ENCODE results near the gene BCLAF1. TPM values are rescaled to one million over a fixed set of nuclear protein-coding genes. Genes with fewer than 3 reads are reported as not detected.

BCLAF1 gene
- total and polyA plus RNA-seq, 9 of the 15 experiments (the other 6 are each of a cell fraction or from before 2014, with no cell fraction given), result 65.4 to 286 (median 165) TPM

GRCh38 chr6:136317021-136317694 is 27.5 kb upstream of the BCLAF1 start:
- in situ Hi-C loops (cut with MboI) (no loop called here), intact Hi-C loops (cut with micrococcal nuclease) (loop anchor here (1.0 to 10.0 kb wide), 7 partner anchors 28 to 812 kb away; partner anchors contain the start of gene BCLAF1)
- no peak overlapping the region for H3K4me3 ChIP-seq
- DNase-seq (ENCODE audit: extremely low read depth in 1 of 4, low spot score in 3 of 4) (peak; percentile 64 to 82 (median 67)), FAIRE-seq (peak; percentile 97), ATAC-seq (peak; percentile 91)
- CTCF ChIA-PET (ENCODE audit: low intra/inter-chr PET ratio), result interaction anchor here (0.6 to 1.5 kb wide), 5 partner anchors 108 to 865 kb away, joined by 3 to 4 read pairs (median 3); no protein-coding TSS in a partner anchor
- no peaks in the 10 kb centered on the region for H4K20me1 ChIP-seq (replicated peaks; ENCODE audit: control insufficient read depth, insufficient read depth, low read length)
- no peaks in the 10 kb centered on the region for H3K79me2 ChIP-seq (ENCODE audit: control insufficient read depth, insufficient read depth, low read length)
- POLR2A ChIA-PET, result interaction anchor here (0.7 to 3.3 kb wide), 4 partner anchors 13 to 67 kb away, joined by 3 to 22 read pairs (median 6); partner anchors contain the start of genes BCLAF1 and MTFR2
- H3K9ac ChIP-seq (ENCODE audit: insufficient read depth in 1 of 2, low read depth in 2 of 2, low read length in 2 of 2), result no peak overlapping the region
- 11% methylated on average over 5 of the region's 5 CpGs for WGBS (ENCODE audit: insufficient coverage, low coverage, missing lambda C conversion rate)
- no peaks in the 10 kb centered on the region for H3K4me1 ChIP-seq (replicated peaks in 1 of 2; ENCODE audit: control insufficient read depth in 2 of 2, insufficient read depth in 2 of 2, low read length in 2 of 2)
- BruUV-seq (replicated peaks), result no TSS peak
- H3K9me3 ChIP-seq (replicated peaks; ENCODE audit: control insufficient read depth, insufficient read depth, low read depth, low read length), result no peaks in the 10 kb centered on the region
- no peaks in the 10 kb centered on the region for H3K36me3 ChIP-seq (ENCODE audit: control insufficient read depth, insufficient read depth, low read length)
- H3K27me3 ChIP-seq (ENCODE audit: control insufficient read depth in 2 of 2, insufficient read depth in 2 of 2, low read length in 2 of 2), result peaks cover 4 to 6% of the 10 kb centered on the region in 2 experiments; a peak in 4 of 5 replicates
- no peaks in the 10 kb centered on the region for H3K9me1 ChIP-seq (ENCODE audit: control insufficient read depth, insufficient read depth, low read length)
- no peak overlapping the region for H3K27ac ChIP-seq (ENCODE audit: extremely low read depth, low read depth, low read length)
- H2AFZ ChIP-seq (ENCODE audit: low read depth, low read length), result no peak overlapping the region; the same call in 1 of the 2 replicates
- H3K4me2 ChIP-seq (ENCODE audit: insufficient read depth, low read length), result no peak overlapping the region
- TF ChIP-seq KLF16 (IDR thresholded peaks at IDR 0.05) (0 out of 2 replicates have a peak, but pooled peaks have one; percentile 37), KDM2B (CRISPR knock-in tag; IDR thresholded peaks at IDR 0.05) (no peak), ZBTB11 (CRISPR knock-in tag; IDR thresholded peaks at IDR 0.05) (no peak), MNT (conservative IDR thresholded peaks at IDR 0.05) (no peak), CTCF (IDR thresholded peaks at IDR 0.05 in 2 of 3, conservative IDR thresholded peaks at IDR 0.05 in 1 of 3; ENCODE audit: insufficient read depth in 2 of 3, low read depth in 1 of 3, low read length in 3 of 3) (peak; percentile 75 to 95 (median 84)), NUFIP1 (IDR thresholded peaks at IDR 0.05; ENCODE audit: partially characterized antibody) (no peak), KLF13 (tag; IDR thresholded peaks at IDR 0.05; ENCODE audit: borderline replicate concordance, low read depth) (peak; percentile 32; the same call in 1 of the 2 replicates), CAMTA2 (CRISPR knock-in tag; conservative IDR thresholded peaks at IDR 0.05) (no peak), MEF2D (tag; conservative IDR thresholded peaks at IDR 0.05; ENCODE audit: low read depth) (0 out of 2 replicates have a peak, but pooled peaks have one; percentile 3), ZC3H11A (IDR thresholded peaks at IDR 0.05; ENCODE audit: low read depth, low read length) (no peak), BHLHE40 (IDR thresholded peaks at IDR 0.05; ENCODE audit: low read length) (peak; percentile 24; the same call in 1 of the 2 replicates), FOXK2 (conservative IDR thresholded peaks at IDR 0.05 in 1 of 2, IDR thresholded peaks at IDR 0.05 in 1 of 2; ENCODE audit: low read depth in 2 of 2) (peak in 1 of 2 experiments; percentile 38; a peak in 1 of 4 replicates), RAD21 (CRISPR knock-in tag; conservative IDR thresholded peaks at IDR 0.05 in 1 of 2, IDR thresholded peaks at IDR 0.05 in 1 of 2) (peak; percentile 83 to 95)
